Hematopoietic multipotent progenitor cell treated with erythropoietin and hydrocortisone succinate and interleukin-3 and kit ligand, for 15 days (in vitro differentiated cells): ENCODE results near the gene ZNF678.
"Not testable (repeated sequence)": the region's sequence is repeated elsewhere in the genome, so short reads cannot be mapped to it uniquely, and the experiment has no call there.

Experiments used
- DNase-seq: peaks from one replicate; pipeline ENCODE4 v3.0.0-alpha.2; 2015; ENCODE audit warnings: low spot score

Gene ZNF678

GRCh38 chr1:227551881-227552280 lies 11.5 kb upstream of the ZNF678 start:
- not testable (repeated sequence) for DNase-seq

DNA sequence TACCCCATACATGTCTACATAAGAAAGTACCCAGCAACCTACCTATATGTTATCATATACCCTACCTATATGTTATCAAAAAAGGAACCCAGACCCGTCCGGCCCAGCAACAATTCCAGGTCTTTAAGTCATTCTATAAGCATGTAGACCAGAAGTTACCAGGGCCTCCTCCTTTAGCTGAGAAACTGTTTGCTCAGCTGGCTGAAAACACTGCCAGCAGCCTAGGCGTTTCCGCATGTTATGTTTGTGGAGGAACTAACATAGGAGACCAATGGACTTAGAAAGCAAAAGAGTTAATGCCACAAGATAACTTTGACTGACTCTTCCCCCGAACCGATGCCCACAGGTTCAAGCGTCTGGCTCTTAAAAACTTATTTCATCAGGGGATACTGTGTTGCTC lies 7.1 kb upstream of the ZNF678 start:
- DNase-seq: no peak

DNA sequence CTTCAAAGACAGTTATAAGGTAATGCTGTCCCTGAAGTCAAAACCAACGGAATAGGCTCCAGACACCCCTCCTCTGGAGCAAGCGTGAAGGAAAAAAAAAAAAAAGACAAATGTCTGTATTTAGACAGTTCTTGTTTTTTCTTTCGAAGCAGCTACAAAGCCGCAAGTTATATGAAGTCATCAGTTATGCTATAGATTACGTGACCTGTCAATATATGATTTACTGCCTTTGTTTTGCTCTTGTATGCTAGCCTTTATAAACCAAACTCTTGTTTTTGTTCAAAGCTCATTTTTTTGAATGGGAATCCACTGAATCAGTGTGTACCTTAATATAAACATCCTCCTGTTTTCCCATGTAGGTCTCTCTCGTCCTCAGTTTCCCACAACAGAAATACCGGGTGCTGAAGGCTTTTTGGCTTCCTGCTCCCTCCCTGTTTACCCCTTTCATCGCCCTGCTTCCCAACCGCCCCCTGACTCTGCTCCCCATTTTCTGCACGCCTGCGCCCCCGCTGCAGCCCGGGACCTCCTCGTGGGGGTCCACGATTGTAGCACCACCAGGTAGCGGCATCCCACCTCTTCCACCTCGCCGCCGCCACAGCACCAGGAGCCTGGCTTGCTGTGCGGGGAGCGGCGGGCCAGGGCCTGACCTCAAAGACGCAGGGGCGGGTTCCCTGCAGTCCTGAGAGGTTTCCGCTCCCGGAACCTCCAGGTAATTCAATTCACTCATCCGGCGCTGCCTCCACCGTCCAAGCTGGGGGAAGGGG lies 5.2 kb upstream of the ZNF678 start:
- no peak for DNase-seq

GRCh38 chr1:227558732-227559262 lies 4.6 kb upstream of the ZNF678 start:
- no peak for DNase-seq

- DNase-seq: no peak
These were observed 3.9 kb upstream of the ZNF678 start for GRCh38 chr1:227559499-227559898.

GRCh38 chr1:227559926-227560325 lies 3.4 kb upstream of the ZNF678 start:
- DNase-seq: peak; percentile 4

- DNase-seq: no peak
These were observed 2.8 kb upstream of the ZNF678 start for GRCh38 chr1:227560393-227561173.

- no peak for DNase-seq
These were observed 2.0 kb upstream of the ZNF678 start for GRCh38 chr1:227561241-227561907.

GRCh38 chr1:227562037-227562436 lies 1.3 kb upstream of the ZNF678 start:
- no peak for DNase-seq

DNA sequence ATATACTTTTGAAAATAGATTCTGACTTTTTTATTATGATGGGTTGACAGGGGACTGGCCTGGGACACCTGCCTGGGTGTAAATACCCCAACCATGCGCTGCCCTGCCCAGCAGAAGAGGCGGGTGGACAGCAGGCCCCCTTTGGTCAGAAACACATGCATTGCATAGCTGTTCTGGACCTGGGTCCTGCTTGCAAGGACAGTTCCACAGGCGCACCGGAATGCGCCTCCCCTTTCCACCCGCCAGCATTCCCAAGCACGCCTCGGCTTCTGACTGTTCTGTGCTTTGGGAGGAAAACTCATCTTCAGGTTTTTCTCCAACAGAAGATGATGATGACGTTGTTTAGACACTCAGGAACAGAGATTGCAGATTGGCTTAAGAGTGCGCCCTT lies 428 bp upstream of the ZNF678 start:
- DNase-seq: no peak

- no peak for DNase-seq
These were observed 3.9 kb downstream of the ZNF678 start for GRCh38 chr1:227567256-227567655.

DNA sequence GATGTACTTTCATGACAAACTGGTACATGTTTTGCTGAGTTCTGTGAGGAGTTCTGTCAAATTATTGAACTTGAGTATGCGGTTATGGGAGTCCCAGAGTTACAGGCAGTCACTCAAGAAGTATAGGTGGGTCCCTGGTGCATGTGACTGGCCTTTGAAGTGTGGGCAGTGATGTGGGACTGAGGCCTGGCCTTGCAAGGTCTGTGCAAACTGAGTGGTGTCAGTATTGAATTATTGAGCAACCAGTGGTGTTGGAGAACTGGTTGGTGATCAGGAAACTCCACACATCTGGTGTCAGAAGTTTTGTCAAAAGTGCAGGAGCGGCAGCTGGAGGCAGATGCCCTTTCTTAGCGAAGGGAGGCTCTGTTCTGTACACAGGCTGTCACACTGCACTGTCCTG lies 5.2 kb downstream of the ZNF678 start:
- no peak for DNase-seq

GRCh38 chr1:227572752-227573151 lies 9.4 kb downstream of the ZNF678 start:
- DNase-seq: no peak

GRCh38 chr1:227574926-227575325 lies 11.6 kb downstream of the ZNF678 start:
- DNase-seq: no peak

DNA sequence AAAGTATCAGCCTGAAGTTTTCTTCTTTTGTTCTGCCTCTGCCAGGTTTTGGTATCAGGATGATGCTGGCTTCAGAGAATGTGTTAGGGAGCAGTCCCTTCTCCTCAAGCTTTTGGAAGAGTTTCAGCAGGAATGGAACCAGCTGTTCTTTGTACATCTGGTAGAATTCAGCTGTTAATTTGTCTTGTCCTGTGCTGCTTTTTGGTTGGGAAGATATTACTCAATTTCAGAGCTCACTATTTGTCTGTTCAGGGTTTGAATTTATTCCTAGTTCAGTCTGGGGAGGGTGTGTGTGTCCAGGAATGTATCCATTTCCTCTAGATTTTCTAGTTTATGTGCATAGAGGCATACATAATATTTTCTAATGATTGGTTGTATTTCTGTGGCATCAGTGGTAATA lies 12.8 kb downstream of the ZNF678 start:
- no peak for DNase-seq

DNA sequence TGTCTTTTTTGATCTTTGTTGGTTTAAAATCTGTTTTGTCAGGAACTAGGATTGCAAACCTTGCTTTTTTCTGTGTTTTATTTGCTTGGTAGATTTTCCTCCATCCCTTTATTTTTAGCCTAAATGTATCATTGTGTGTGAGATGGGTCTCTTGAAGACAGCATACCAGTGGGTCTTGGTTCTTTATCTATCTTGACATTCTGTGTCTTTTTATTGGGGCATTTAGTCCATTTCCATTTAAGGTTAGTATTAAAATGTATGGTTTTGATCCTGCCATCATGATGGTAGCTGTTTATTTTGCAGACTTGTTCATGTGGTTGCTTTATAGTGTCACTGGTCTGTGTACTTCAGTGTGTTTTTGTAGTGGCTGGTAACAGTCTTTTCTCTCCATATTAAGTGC lies 14.1 kb downstream of the ZNF678 start:
- no peak for DNase-seq

GRCh38 chr1:227583354-227583753 lies 20.0 kb downstream of the ZNF678 start:
- no peak for DNase-seq

DNA sequence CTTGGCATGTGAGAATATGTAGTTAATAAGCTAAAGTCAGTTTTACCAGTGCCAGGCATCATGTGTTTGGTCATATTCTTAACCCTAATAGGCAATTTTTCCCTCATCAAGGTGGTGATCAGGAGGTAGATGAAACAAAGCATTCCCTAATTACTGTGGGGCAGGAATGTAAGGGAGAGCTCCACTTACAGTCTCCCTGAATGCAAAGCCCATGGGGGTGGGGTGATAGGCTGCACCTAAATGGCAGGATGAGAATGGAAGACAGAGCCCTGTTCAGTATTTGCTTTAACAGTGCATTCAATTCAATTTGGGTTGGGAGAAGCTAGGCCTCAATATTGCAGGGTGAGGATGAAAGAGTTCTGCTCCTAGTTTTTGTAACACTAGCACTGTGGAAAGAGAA lies 23.4 kb downstream of the ZNF678 start:
- no peak for DNase-seq

DNA sequence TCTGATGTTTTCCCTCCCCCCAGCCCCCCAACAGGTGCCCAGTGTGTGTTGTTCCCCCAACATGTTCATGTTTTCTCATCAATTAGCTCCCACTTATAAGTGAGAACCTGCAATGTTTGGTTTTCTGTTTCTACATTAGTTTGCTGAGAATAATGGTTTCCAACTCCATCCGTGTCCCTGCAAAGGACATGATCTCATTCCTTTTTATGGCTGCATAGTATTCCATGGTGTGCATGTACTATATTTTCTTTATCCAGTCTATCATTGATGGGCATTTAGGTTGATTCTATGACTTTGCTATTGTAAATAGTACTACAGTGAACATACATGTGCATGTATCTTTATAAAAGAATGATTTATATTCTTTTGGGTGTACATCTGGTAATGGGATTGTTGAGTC lies 24.6 kb downstream of the ZNF678 start:
- DNase-seq: no peak

DNA sequence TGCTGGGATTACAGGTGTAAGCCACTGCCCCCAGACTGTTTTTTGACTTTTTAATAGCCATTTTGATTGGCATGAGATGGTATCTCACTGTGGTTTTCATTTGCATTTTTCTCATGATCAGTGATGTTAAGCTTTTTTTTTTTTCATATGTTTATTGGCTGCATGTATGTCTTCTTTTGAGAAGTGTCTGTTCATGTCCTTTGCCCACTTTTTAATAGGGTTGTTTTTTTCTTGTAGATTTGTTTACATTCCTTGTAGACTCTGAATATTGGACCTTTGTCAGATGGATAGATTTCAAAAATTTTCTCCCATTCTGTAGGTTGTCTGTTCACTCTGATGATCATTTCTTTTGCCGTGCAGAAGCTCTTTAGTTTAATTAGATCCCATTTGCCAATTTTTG lies 25.4 kb downstream of the ZNF678 start:
- DNase-seq: not testable (repeated sequence)

DNA sequence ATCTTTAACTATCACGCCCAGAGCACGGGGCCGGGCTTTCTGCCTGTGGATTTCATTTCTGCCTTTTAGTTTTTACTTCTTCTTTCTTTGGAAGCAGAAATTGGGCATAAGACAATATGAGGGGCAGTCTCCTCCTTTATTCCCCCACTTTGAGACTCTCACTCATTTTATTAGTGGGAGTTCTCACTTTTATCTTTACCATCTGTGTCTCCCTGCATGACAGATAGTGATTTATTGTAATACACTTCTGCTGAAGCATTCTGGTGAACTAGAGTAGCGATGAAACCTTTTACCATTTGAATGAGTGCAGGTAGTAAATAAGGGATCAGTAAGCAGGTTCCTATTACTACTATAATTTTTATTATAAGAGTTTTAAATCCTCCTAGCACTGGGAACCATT lies 26.4 kb downstream of the ZNF678 start:
- DNase-seq: not testable (repeated sequence)

GRCh38 chr1:227596222-227596621 lies 32.9 kb downstream of the ZNF678 start:
- DNase-seq: not testable (repeated sequence)

- no peak for DNase-seq
These were observed 40.0 kb downstream of the ZNF678 start for GRCh38 chr1:227603327-227603726.
